ENCODE measurements around the gene PTBP3.
"Not testable (repeated sequence)": the region's sequence is repeated elsewhere in the genome, so short reads cannot be mapped to it uniquely, and the experiment has no call there.

The PTBP3 gene

GRCh38 chr9:112332977-112333638 lies at the start of gene PTBP3:
Gene PTBP3, minus strand, starts transcription at chr9:112333619. Its CDS starts 35,754 bp downstream, at chr9:112297865.
- peak; percentile 50 for DNase-seq (ENCODE audit: low read depth)

GRCh38 chr9:112382501-112383364 lies 49.3 kb upstream of the PTBP3 start:
- DNase-seq (ENCODE audit: low read depth): no peak

- no peak for DNase-seq (ENCODE audit: low read depth)
These were observed 48.6 kb upstream of the PTBP3 start for GRCh38 chr9:112382066-112382465.

GRCh38 chr9:112380825-112381221 lies 47.4 kb upstream of the PTBP3 start:
- no peak for DNase-seq (ENCODE audit: low read depth)

- DNase-seq (ENCODE audit: low read depth): no peak
These were observed 46.8 kb upstream of the PTBP3 start, which contains the start of gene HSDL2 for GRCh38 chr9:112380102-112380824. Gene HSDL2, plus strand, starts transcription at chr9:112380108. Its CDS starts 56 bp downstream, at chr9:112380164.

GRCh38 chr9:112379177-112380101 lies 46.0 kb upstream of the PTBP3 start:
- peak; percentile 97 for DNase-seq (ENCODE audit: low read depth)

- no peak for DNase-seq (ENCODE audit: low read depth)
These were observed 45.1 kb upstream of the PTBP3 start for GRCh38 chr9:112378328-112379176.

- no peak for DNase-seq (ENCODE audit: low read depth)
These were observed 44.4 kb upstream of the PTBP3 start for GRCh38 chr9:112377684-112378327.

GRCh38 chr9:112377087-112377486 lies 43.7 kb upstream of the PTBP3 start:
- no peak for DNase-seq (ENCODE audit: low read depth)

- no peak for DNase-seq (ENCODE audit: low read depth)
These were observed 41.9 kb upstream of the PTBP3 start for GRCh38 chr9:112375361-112375760.

- not testable (repeated sequence) for DNase-seq (ENCODE audit: low read depth)
These were observed 40.8 kb upstream of the PTBP3 start for GRCh38 chr9:112374232-112374631.

- not testable (repeated sequence) for DNase-seq (ENCODE audit: low read depth)
These were observed 40.2 kb upstream of the PTBP3 start for GRCh38 chr9:112373666-112374065.

GRCh38 chr9:112371060-112371459 lies 37.6 kb upstream of the PTBP3 start:
- DNase-seq (ENCODE audit: low read depth): no peak

GRCh38 chr9:112369817-112370216 lies 36.4 kb upstream of the PTBP3 start:
- DNase-seq (ENCODE audit: low read depth): no peak

GRCh38 chr9:112367465-112367864 lies 34.0 kb upstream of the PTBP3 start:
- no peak for DNase-seq (ENCODE audit: low read depth)

GRCh38 chr9:112366591-112366990 lies 33.2 kb upstream of the PTBP3 start:
- DNase-seq (ENCODE audit: low read depth): no peak

GRCh38 chr9:112365257-112365656 lies 31.8 kb upstream of the PTBP3 start:
- not testable (repeated sequence) for DNase-seq (ENCODE audit: low read depth)

GRCh38 chr9:112364761-112365160 lies 31.3 kb upstream of the PTBP3 start:
- DNase-seq (ENCODE audit: low read depth): no peak

GRCh38 chr9:112361601-112362000 lies 28.2 kb upstream of the PTBP3 start:
- DNase-seq (ENCODE audit: low read depth): no peak
